Neural crest cell (in vitro differentiated cells): ENCODE measurements around the gene CCDC63. TPM values are rescaled to one million over a fixed set of nuclear protein-coding genes. Genes with fewer than 3 reads are reported as not detected.

Source experiments
- DNase-seq: peaks from one replicate; pipeline ENCODE4 v3.0.0; 2021; ENCODE audit warnings: low read depth, mixed read lengths, low spot score
- H3K27ac Mint-ChIP-seq: one replicate; pipeline ENCODE4 v1.8.0; 2021; ENCODE audit warnings: mild to moderate bottlenecking, mixed read lengths; ENCODE audit not compliant: unreplicated experiment
- H3K27me3 Mint-ChIP-seq: 2 replicates; pipeline ENCODE4 v1.8.0; 2021; ENCODE audit warnings: low read depth, mild to moderate bottlenecking, mixed read lengths
- H3K36me3 Mint-ChIP-seq: 2 replicates; pipeline ENCODE4 v1.8.0; 2021; ENCODE audit warnings: low read depth, mild to moderate bottlenecking, mixed read lengths
- H3K4me1 Mint-ChIP-seq: 2 replicates; pipeline ENCODE4 v1.8.0; 2021; ENCODE audit warnings: mixed read lengths
- H3K4me3 Mint-ChIP-seq: one replicate; pipeline ENCODE4 v1.8.0; 2021; ENCODE audit warnings: mild to moderate bottlenecking, mixed read lengths
- H3K9me3 Mint-ChIP-seq: 2 replicates; pipeline ENCODE4 v1.8.0; 2021; ENCODE audit warnings: mixed read lengths
- total RNA-seq: library from RNA; stranded (reverse); gene quantifications from 2 replicates; pipeline ENCODE4 v1.2.1, GENCODE V29; 2021
- TF ChIP-seq, protein P1 (sequence below): fragments of 200-600 bp; sonication (generic); conservative IDR thresholded peaks from 2 replicates; pipeline ENCODE4 v1.5.0; 2021; ENCODE audit warnings: antibody characterized with exemption, mild to moderate bottlenecking

CCDC63 gene
- total RNA-seq, 1 donor from 2014 or later: not detected

GRCh38 chr12:110809149-110809548 is 37.6 kb upstream of the CCDC63 start:
- peaks cover 8% of the 10 kb centered on the region for H3K9me3 Mint-ChIP-seq
- peaks cover 38% of the 10 kb centered on the region for H3K27me3 Mint-ChIP-seq
- H3K4me3 Mint-ChIP-seq: no peak overlapping the region
- H3K36me3 Mint-ChIP-seq: peaks cover 3% of the 10 kb centered on the region
- TF ChIP-seq, protein P1, sequence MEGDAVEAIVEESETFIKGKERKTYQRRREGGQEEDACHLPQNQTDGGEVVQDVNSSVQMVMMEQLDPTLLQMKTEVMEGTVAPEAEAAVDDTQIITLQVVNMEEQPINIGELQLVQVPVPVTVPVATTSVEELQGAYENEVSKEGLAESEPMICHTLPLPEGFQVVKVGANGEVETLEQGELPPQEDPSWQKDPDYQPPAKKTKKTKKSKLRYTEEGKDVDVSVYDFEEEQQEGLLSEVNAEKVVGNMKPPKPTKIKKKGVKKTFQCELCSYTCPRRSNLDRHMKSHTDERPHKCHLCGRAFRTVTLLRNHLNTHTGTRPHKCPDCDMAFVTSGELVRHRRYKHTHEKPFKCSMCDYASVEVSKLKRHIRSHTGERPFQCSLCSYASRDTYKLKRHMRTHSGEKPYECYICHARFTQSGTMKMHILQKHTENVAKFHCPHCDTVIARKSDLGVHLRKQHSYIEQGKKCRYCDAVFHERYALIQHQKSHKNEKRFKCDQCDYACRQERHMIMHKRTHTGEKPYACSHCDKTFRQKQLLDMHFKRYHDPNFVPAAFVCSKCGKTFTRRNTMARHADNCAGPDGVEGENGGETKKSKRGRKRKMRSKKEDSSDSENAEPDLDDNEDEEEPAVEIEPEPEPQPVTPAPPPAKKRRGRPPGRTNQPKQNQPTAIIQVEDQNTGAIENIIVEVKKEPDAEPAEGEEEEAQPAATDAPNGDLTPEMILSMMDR: no peak
- H3K4me1 Mint-ChIP-seq: no peaks in the 10 kb centered on the region
- DNase-seq: no peak
- H3K27ac Mint-ChIP-seq: no peak overlapping the region

- TF ChIP-seq, protein P1: no peak
- peaks cover 3% of the 10 kb centered on the region for H3K9me3 Mint-ChIP-seq
- H3K36me3 Mint-ChIP-seq: no peaks in the 10 kb centered on the region
- DNase-seq: no peak
- peaks cover 5% of the 10 kb centered on the region for H3K4me1 Mint-ChIP-seq
- H3K27me3 Mint-ChIP-seq: peaks cover 51% of the 10 kb centered on the region
- H3K4me3 Mint-ChIP-seq: no peak overlapping the region
- H3K27ac Mint-ChIP-seq: no peak overlapping the region
Observed at GRCh38 chr12:110811972-110812371, 34.8 kb upstream of the CCDC63 start.

DNA sequence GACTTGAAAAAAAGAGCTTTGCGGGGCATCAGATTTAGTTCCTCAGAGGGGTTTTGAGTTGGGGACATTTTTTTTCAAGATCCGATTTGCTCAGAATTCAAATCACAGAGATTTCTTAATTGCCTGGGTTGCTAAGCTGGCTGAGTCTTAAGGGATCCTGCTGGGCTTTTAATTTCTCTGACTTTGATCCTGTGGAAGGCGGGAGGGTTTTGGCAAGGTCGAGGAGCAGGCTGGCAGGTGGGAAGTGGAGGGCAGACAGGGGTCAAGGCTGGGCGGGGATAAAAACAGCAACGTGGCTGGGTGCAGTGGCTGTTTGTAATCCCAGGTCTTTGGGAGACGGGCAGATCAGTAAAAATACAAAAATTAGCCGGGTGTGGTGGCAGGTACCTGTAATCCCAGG is 33.5 kb upstream of the CCDC63 start:
- H3K27ac Mint-ChIP-seq: no peak overlapping the region
- DNase-seq: no peak

GRCh38 chr12:110813756-110814155 is 33.0 kb upstream of the CCDC63 start:
- Mint-ChIP-seq H3K27me3 (peaks cover 51% of the 10 kb centered on the region), H3K4me1 (peaks cover 6% of the 10 kb centered on the region), H3K9me3 (no peaks in the 10 kb centered on the region), H3K36me3 (no peaks in the 10 kb centered on the region), H3K27ac (no peak overlapping the region), H3K4me3 (no peak overlapping the region)
- no peak for DNase-seq
- TF ChIP-seq, protein P1: no peak

More for the DNA sequence above, 33.5 kb upstream of the CCDC63 start:
- TF ChIP-seq, protein P1: no peak
- Mint-ChIP-seq H3K4me3 (no peak overlapping the region), H3K27me3 (peaks cover 51% of the 10 kb centered on the region), H3K9me3 (no peaks in the 10 kb centered on the region), H3K36me3 (no peaks in the 10 kb centered on the region), H3K4me1 (peaks cover 6% of the 10 kb centered on the region)

- no peak overlapping the region for H3K4me3 Mint-ChIP-seq
- peaks cover 6% of the 10 kb centered on the region for H3K4me1 Mint-ChIP-seq
- H3K27me3 Mint-ChIP-seq: peaks cover 42% of the 10 kb centered on the region
- no peak for DNase-seq
- H3K27ac Mint-ChIP-seq: no peak overlapping the region
- no peaks in the 10 kb centered on the region for H3K36me3 Mint-ChIP-seq
- TF ChIP-seq, protein P1: no peak
- no peaks in the 10 kb centered on the region for H3K9me3 Mint-ChIP-seq
Observed at GRCh38 chr12:110816248-110816647, 30.5 kb upstream of the CCDC63 start.

GRCh38 chr12:110816779-110817178 is 30.0 kb upstream of the CCDC63 start:
- H3K4me1 Mint-ChIP-seq: peaks cover 6% of the 10 kb centered on the region
- no peaks in the 10 kb centered on the region for H3K9me3 Mint-ChIP-seq
- H3K27ac Mint-ChIP-seq: no peak overlapping the region
- H3K36me3 Mint-ChIP-seq: no peaks in the 10 kb centered on the region
- peaks cover 37% of the 10 kb centered on the region for H3K27me3 Mint-ChIP-seq
- TF ChIP-seq, protein P1: no peak
- no peak for DNase-seq
- no peak overlapping the region for H3K4me3 Mint-ChIP-seq
